PC-9 (cell line): Measurements from ENCODE around the gene NECTIN3. TPM values are rescaled to one million over a fixed set of nuclear protein-coding genes. Genes with fewer than 3 reads are reported as not detected.

Experiments
- BruUV-seq: library from RNA; stranded (reverse); fragments of 400-500 nt; replicated peaks from 2 replicates; lab custom pipeline; 2021; lab: Mats Ljungman, UMichigan
- CTCF ChIA-PET: fragments of 300-600 bp; sonication (Branson Sonifier 250); formaldehyde crosslinking; loops from one replicate; lab custom pipeline; 2022; ENCODE audit warnings: antibody characterized with exemption; lab: Charles Lee
- POLR2A ChIA-PET: fragments of 300-600 bp; sonication (Branson Sonifier 250); formaldehyde crosslinking; loops from one replicate; lab custom pipeline; 2022; ENCODE audit warnings: antibody characterized with exemption; ENCODE audit not compliant: unreplicated experiment; lab: Charles Lee
- DNase-seq, 2 experiments: peaks; one replicate each; pipeline versions ENCODE4 v3.0.0 to v3.0.0-alpha.2; 2015 to 2022; ENCODE audit warnings: mixed read lengths in 1 of 2
- H2AFZ ChIP-seq: fragments of 200-600 bp; sonication (generic); 2 replicates; pipeline ENCODE4 v1.8.1; 2017; ENCODE audit warnings: antibody characterized with exemption
- H3F3A ChIP-seq: fragments of 200-600 bp; sonication (generic); 2 replicates; pipeline ENCODE4 v1.8.1; 2017; ENCODE audit warnings: antibody characterized with exemption, mild to moderate bottlenecking, low read depth; ENCODE audit not compliant: insufficient read depth
- H3K27ac ChIP-seq: fragments of 200-600 bp; sonication (generic); 2 replicates; pipeline ENCODE4 v1.6.1; 2016; ENCODE audit warnings: mixed run types
- H3K27me3 ChIP-seq: fragments of 200-600 bp; sonication (generic); 2 replicates; pipeline ENCODE4 v1.6.1; 2016; ENCODE audit warnings: low read depth, mixed run types; ENCODE audit not compliant: insufficient read depth
- H3K36me3 ChIP-seq: fragments of 200-600 bp; sonication (generic); 2 replicates; pipeline ENCODE4 v1.6.1; 2016; ENCODE audit warnings: low read depth, mixed run types
- H3K4me1 ChIP-seq: fragments of 200-600 bp; sonication (generic); replicated peaks from 2 replicates; pipeline ENCODE4 v1.6.1; 2016; ENCODE audit warnings: mixed run types; ENCODE audit not compliant: insufficient read depth
- H3K4me2 ChIP-seq: fragments of 200-600 bp; sonication (generic); 2 replicates; pipeline ENCODE4 v1.6.1; 2017; ENCODE audit warnings: mixed run types
- H3K4me3 ChIP-seq: fragments of 200-600 bp; sonication (generic); 2 replicates; pipeline ENCODE4 v1.6.1; 2016; ENCODE audit warnings: mixed run types
- H3K79me2 ChIP-seq: fragments of 200-600 bp; sonication (generic); 2 replicates; pipeline ENCODE4 v1.6.1; 2017; ENCODE audit warnings: low read depth, mixed run types
- H3K9me2 ChIP-seq: fragments of 200-600 bp; sonication (generic); 2 replicates; pipeline ENCODE4 v1.8.1; 2017; ENCODE audit warnings: mild to moderate bottlenecking; ENCODE audit not compliant: insufficient read depth
- H3K9me3 ChIP-seq: fragments of 200-600 bp; sonication (generic); 2 replicates; pipeline ENCODE4 v1.8.1; 2016; ENCODE audit warnings: low read depth; ENCODE audit not compliant: insufficient read depth
- H4K20me1 ChIP-seq: fragments of 200-600 bp; sonication (generic); 2 replicates; pipeline ENCODE4 v1.8.1; 2017; ENCODE audit not compliant: insufficient read depth
- CTCF ChIP-seq: fragments of 200-600 bp; sonication (generic); conservative IDR thresholded peaks from 2 replicates; pipeline ENCODE4 v1.6.1; 2017; ENCODE audit warnings: mixed run types, antibody characterized with exemption, mild to moderate bottlenecking, moderate library complexity
- EZH2 ChIP-seq: fragments of 200-600 bp; sonication (generic); IDR thresholded peaks from 2 replicates; pipeline ENCODE4 v1.8.0; 2017; ENCODE audit warnings: antibody characterized with exemption, low read depth
- intact Hi-C: fragments of 100-400 bp; cut with micrococcal nuclease; formaldehyde crosslinking; loops from one replicate; pipeline ENCODE4 v1.10.0; 2022; ENCODE audit not compliant: unreplicated experiment
- total RNA-seq: library from RNA; stranded (reverse); gene quantifications from 2 replicates; pipeline ENCODE4 v1.2.3, GENCODE V29; 2021

Gene NECTIN3
- total RNA-seq, 1 experiment from 2014 or later = 11.9 TPM

- H3K4me2 ChIP-seq = no peak overlapping the region
- no peak overlapping the region for H3K4me3 ChIP-seq
- no peaks in the 10 kb centered on the region for H3K27me3 ChIP-seq
- H3K4me1 ChIP-seq = no peaks in the 10 kb centered on the region
- no peaks in the 10 kb centered on the region for H4K20me1 ChIP-seq
- intact Hi-C loops = no loop called here
- no peaks in the 10 kb centered on the region; the same call in 1 of the 2 replicates for H3K9me2 ChIP-seq
- no peaks in the 10 kb centered on the region for H3K9me3 ChIP-seq
- H3K79me2 ChIP-seq = no peaks in the 10 kb centered on the region
- TF ChIP-seq CTCF (no peak), EZH2 (no peak)
- no peaks in the 10 kb centered on the region for H3K36me3 ChIP-seq
- H3F3A ChIP-seq = no peaks in the 10 kb centered on the region
- DNase-seq = no peak
- no TSS peak for BruUV-seq
- CTCF ChIA-PET = no interaction called here
- POLR2A ChIA-PET = no interaction called here
- no peak overlapping the region for H2AFZ ChIP-seq
- H3K27ac ChIP-seq = no peak overlapping the region
These were observed 24.6 kb upstream of the NECTIN3 start for GRCh38 chr3:111047042-111047441.

- no peaks in the 10 kb centered on the region for H4K20me1 ChIP-seq
- no TSS peak for BruUV-seq
- no peak overlapping the region for H3K4me2 ChIP-seq
- no peaks in the 10 kb centered on the region for H3K4me1 ChIP-seq
- H3K9me2 ChIP-seq = no peaks in the 10 kb centered on the region; the same call in 1 of the 2 replicates
- POLR2A ChIA-PET = no interaction called here
- no peaks in the 10 kb centered on the region for H3K79me2 ChIP-seq
- no peaks in the 10 kb centered on the region for H3K9me3 ChIP-seq
- no peak overlapping the region for H3K27ac ChIP-seq
- H3K4me3 ChIP-seq = no peak overlapping the region
- CTCF ChIA-PET = interaction anchor here (0.5 kb wide), 1 partner anchor 498 kb away, joined by 5 read pairs; no protein-coding TSS in a partner anchor
- TF ChIP-seq CTCF (no peak), EZH2 (no peak)
- H3F3A ChIP-seq = no peaks in the 10 kb centered on the region
- H3K27me3 ChIP-seq = no peaks in the 10 kb centered on the region
- H3K36me3 ChIP-seq = no peaks in the 10 kb centered on the region
- H2AFZ ChIP-seq = no peak overlapping the region
- DNase-seq = no peak
- intact Hi-C loops = no loop called here
These were observed 23.7 kb upstream of the NECTIN3 start for GRCh38 chr3:111047812-111048435.

GRCh38 chr3:111051354-111051753 is 20.3 kb upstream of the NECTIN3 start:
- ChIA-PET POLR2A (interaction anchor here (0.7 kb wide), 1 partner anchor 195 kb away, joined by 3 read pairs; no protein-coding TSS in a partner anchor), CTCF (no interaction called here)
- Histone ChIP-seq H3K4me3 (no peak overlapping the region), H4K20me1 (no peaks in the 10 kb centered on the region), H3K4me1 (no peaks in the 10 kb centered on the region), H3K9me3 (no peaks in the 10 kb centered on the region), H3K9me2 (no peaks in the 10 kb centered on the region), H3K4me2 (no peak overlapping the region), H3K27ac (no peak overlapping the region), H3F3A (no peaks in the 10 kb centered on the region), H3K79me2 (no peaks in the 10 kb centered on the region), H3K36me3 (no peaks in the 10 kb centered on the region), H3K27me3 (no peaks in the 10 kb centered on the region), H2AFZ (no peak overlapping the region)
- TF ChIP-seq EZH2 = no peak
- TF ChIP-seq CTCF = no peak
- intact Hi-C loops = no loop called here
- DNase-seq = no peak
- no TSS peak for BruUV-seq
